HEK293 (cell line): ENCODE results near the gene ZNF236.

Experiments
- CTCF ChIA-PET: fragments of 350-600 bp; formaldehyde crosslinking; extraction: SDS; loops from one replicate; lab custom pipeline; 2021; ENCODE audit warnings: antibody characterized with exemption; lab: Yijun Ruan, JAX
- POLR2A ChIA-PET: fragments of 300-600 bp; formaldehyde crosslinking; extraction: SDS; loops from one replicate; lab custom pipeline; 2020; ENCODE audit warnings: antibody characterized with exemption, inconsistent platforms; lab: Yijun Ruan, JAX
- H3K27ac ChIP-seq: fragments of 200-500 bp; sonication (Bioruptor generic); 2 replicates; pipeline ENCODE4 v1.5.1; 2014; ENCODE audit warnings: low read depth, low read length, control low read depth, inconsistent platforms; ENCODE audit errors: extremely low read depth
- H3K36me3 ChIP-seq, 2 experiments: fragments of 200-500 bp in 1 of 2; sonication (Bioruptor generic) in 1 of 2; 1 replicate in 1 of 2; 2 replicates in 1 of 2; pipeline ENCODE4 v1.5.1; 2014 to 2017; ENCODE audit warnings: inconsistent platforms in 2 of 2, low read length in 2 of 2; ENCODE audit not compliant: control insufficient read depth in 2 of 2, insufficient read depth in 1 of 2
- H3K4me1 ChIP-seq: fragments of 200-500 bp; sonication (Bioruptor generic); 2 replicates; pipeline ENCODE4 v1.5.1; 2014; ENCODE audit warnings: mild to moderate bottlenecking, low read length, inconsistent platforms; ENCODE audit not compliant: control insufficient read depth, insufficient read depth
- H3K4me3 ChIP-seq: 2 replicates; pipeline ENCODE4 v1.5.1; 2011; ENCODE audit warnings: low read depth, mild to moderate bottlenecking, control low read depth, low read length, moderate library complexity
- H3K9me3 ChIP-seq: fragments of 200-500 bp; sonication (Bioruptor generic); 2 replicates; pipeline ENCODE4 v1.5.1; 2014; ENCODE audit warnings: low read depth, low read length, inconsistent platforms; ENCODE audit not compliant: control insufficient read depth, insufficient read depth
- EGR2 ChIP-seq: fragments of 450-650 bp; formaldehyde crosslinking; IDR thresholded peaks from 2 replicates; pipeline ENCODE4 v1.5.1; 2016; ENCODE audit warnings: low read depth, missing biosample characterization, missing genetic modification characterization
- HOXC10 ChIP-seq: sonication (generic); formaldehyde crosslinking; IDR thresholded peaks from 2 replicates; pipeline ENCODE4 v1.8.1; 2023; ENCODE audit warnings: mild to moderate bottlenecking, missing genetic modification reagents
- KLF8 ChIP-seq: fragments of 450-650 bp; formaldehyde crosslinking; IDR thresholded peaks from 2 replicates; pipeline ENCODE4 v1.5.1; 2016; ENCODE audit warnings: missing biosample characterization, missing genetic modification characterization
- MZF1 ChIP-seq: fragments of 450-650 bp; formaldehyde crosslinking; IDR thresholded peaks from 2 replicates; pipeline ENCODE4 v1.5.1; 2017; ENCODE audit warnings: missing biosample characterization, missing genetic modification characterization, borderline replicate concordance
- REST ChIP-seq: fragments of 450-650 bp; formaldehyde crosslinking; IDR thresholded peaks from 2 replicates; pipeline ENCODE4 v1.5.1; 2016; ENCODE audit warnings: missing biosample characterization, missing genetic modification characterization
- SALL2 ChIP-seq: fragments of 450-650 bp; formaldehyde crosslinking; IDR thresholded peaks from 2 replicates; pipeline ENCODE4 v1.5.0; 2017; ENCODE audit warnings: missing biosample characterization, mild to moderate bottlenecking, missing genetic modification characterization, borderline replicate concordance
- ZBTB17 ChIP-seq: fragments of 450-650 bp; formaldehyde crosslinking; IDR thresholded peaks from 2 replicates; pipeline ENCODE4 v1.5.1; 2016; ENCODE audit warnings: missing biosample characterization, missing genetic modification characterization
- ZFP37 ChIP-seq: fragments of 450-650 bp; formaldehyde crosslinking; IDR thresholded peaks from 2 replicates; pipeline ENCODE4 v1.5.1; 2016; ENCODE audit warnings: missing biosample characterization, missing genetic modification characterization
- ZNF19 ChIP-seq: fragments of 450-650 bp; formaldehyde crosslinking; IDR thresholded peaks from 2 replicates; pipeline ENCODE4; 2016; ENCODE audit warnings: missing biosample characterization, missing genetic modification characterization, low read depth
- ZNF324 ChIP-seq: fragments of 450-650 bp; formaldehyde crosslinking; IDR thresholded peaks from 2 replicates; pipeline ENCODE4 v1.5.1; 2016; ENCODE audit warnings: missing biosample characterization, missing genetic modification characterization
- ZNF48 ChIP-seq: fragments of 450-650 bp; formaldehyde crosslinking; IDR thresholded peaks from 2 replicates; pipeline ENCODE4 v1.5.1; 2016; ENCODE audit warnings: missing biosample characterization, missing genetic modification characterization
- ZNF548 ChIP-seq: fragments of 450-650 bp; formaldehyde crosslinking; IDR thresholded peaks from 2 replicates; pipeline ENCODE4 v1.5.1; 2016; ENCODE audit warnings: missing biosample characterization, missing genetic modification characterization
- ZNF558 ChIP-seq: fragments of 450-650 bp; formaldehyde crosslinking; IDR thresholded peaks from 2 replicates; pipeline ENCODE4 v1.5.1; 2016; ENCODE audit warnings: missing biosample characterization, missing genetic modification characterization
- ZNF747 ChIP-seq: fragments of 450-650 bp; formaldehyde crosslinking; IDR thresholded peaks from 2 replicates; pipeline ENCODE4 v1.5.1; 2016; ENCODE audit warnings: missing biosample characterization, missing genetic modification characterization
- TF ChIP-seq, protein P1 (sequence below): fragments of 450-650 bp; formaldehyde crosslinking; IDR thresholded peaks from 2 replicates; pipeline ENCODE4 v1.5.1; 2016; ENCODE audit warnings: missing biosample characterization, missing genetic modification characterization
- TF ChIP-seq, protein P2 (sequence below): fragments of 450-650 bp; formaldehyde crosslinking; IDR thresholded peaks from 2 replicates; pipeline ENCODE4 v1.5.1; 2016; ENCODE audit warnings: missing biosample characterization, missing genetic modification characterization
- TF ChIP-seq, protein P3 (sequence below): fragments of 450-650 bp; formaldehyde crosslinking; IDR thresholded peaks from 2 replicates; pipeline ENCODE4 v1.5.1; 2016; ENCODE audit warnings: missing biosample characterization, missing genetic modification characterization

Gene ZNF236

GRCh38 chr18:76992226-76993084, 170.1 kb downstream of the ZNF236 start:
- ChIA-PET POLR2A (no interaction called here), CTCF (interaction anchor here (0.9 to 3.4 kb wide), 4 partner anchors 8 to 188 kb away, joined by 3 to 21 read pairs (median 8); no protein-coding TSS in a partner anchor)
- Histone ChIP-seq H3K4me1 (peaks cover 4% of the 10 kb centered on the region), H3K4me3 (no peak overlapping the region), H3K27ac (no peak overlapping the region), H3K9me3 (no peaks in the 10 kb centered on the region), H3K36me3 (no peaks in the 10 kb centered on the region)
- TF ChIP-seq ZNF48 (tag by site-specific recombination) = no peak

GRCh38 chr18:76993085-76993382, 170.7 kb downstream of the ZNF236 start:
- Histone ChIP-seq H3K4me1 (peaks cover 4% of the 10 kb centered on the region), H3K4me3 (no peak overlapping the region), H3K36me3 (no peaks in the 10 kb centered on the region), H3K9me3 (no peaks in the 10 kb centered on the region), H3K27ac (no peak overlapping the region)
- TF ChIP-seq ZNF19 (tag by site-specific recombination) (no peak), ZNF558 (tag by site-specific recombination) (no peak), EGR2 (tag by site-specific recombination) (no peak), MZF1 (no peak), ZNF747 (tag by site-specific recombination) (no peak), ZFP37 (no peak), ZNF548 (tag by site-specific recombination) (no peak), SALL2 (tag by site-specific recombination) (no peak), KLF8 (tag by site-specific recombination) (no peak), ZBTB17 (no peak), ZNF324 (tag by site-specific recombination) (no peak)
- TF ChIP-seq, protein P1, sequence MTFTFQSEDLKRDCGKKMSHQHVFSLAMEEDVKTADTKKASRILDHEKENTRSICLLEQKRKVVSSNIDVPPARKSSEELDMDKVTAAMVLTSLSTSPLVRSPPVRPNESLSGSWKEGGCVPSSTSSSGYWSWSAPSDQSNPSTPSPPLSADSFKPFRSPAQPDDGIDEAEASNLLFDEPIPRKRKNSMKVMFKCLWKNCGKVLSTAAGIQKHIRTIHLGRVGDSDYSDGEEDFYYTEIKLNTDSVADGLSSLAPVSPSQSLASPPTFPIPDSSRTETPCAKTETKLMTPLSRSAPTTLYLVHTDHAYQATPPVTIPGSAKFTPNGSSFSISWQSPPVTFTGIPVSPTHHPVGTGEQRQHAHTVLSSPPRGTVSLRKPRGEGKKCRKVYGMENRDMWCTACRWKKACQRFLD (tag by site-specific recombination) = no peak
- TF ChIP-seq, protein P2, sequence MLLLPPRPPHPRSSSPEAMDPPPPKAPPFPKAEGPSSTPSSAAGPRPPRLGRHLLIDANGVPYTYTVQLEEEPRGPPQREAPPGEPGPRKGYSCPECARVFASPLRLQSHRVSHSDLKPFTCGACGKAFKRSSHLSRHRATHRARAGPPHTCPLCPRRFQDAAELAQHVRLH (tag by site-specific recombination) = no peak
- TF ChIP-seq, protein P3, sequence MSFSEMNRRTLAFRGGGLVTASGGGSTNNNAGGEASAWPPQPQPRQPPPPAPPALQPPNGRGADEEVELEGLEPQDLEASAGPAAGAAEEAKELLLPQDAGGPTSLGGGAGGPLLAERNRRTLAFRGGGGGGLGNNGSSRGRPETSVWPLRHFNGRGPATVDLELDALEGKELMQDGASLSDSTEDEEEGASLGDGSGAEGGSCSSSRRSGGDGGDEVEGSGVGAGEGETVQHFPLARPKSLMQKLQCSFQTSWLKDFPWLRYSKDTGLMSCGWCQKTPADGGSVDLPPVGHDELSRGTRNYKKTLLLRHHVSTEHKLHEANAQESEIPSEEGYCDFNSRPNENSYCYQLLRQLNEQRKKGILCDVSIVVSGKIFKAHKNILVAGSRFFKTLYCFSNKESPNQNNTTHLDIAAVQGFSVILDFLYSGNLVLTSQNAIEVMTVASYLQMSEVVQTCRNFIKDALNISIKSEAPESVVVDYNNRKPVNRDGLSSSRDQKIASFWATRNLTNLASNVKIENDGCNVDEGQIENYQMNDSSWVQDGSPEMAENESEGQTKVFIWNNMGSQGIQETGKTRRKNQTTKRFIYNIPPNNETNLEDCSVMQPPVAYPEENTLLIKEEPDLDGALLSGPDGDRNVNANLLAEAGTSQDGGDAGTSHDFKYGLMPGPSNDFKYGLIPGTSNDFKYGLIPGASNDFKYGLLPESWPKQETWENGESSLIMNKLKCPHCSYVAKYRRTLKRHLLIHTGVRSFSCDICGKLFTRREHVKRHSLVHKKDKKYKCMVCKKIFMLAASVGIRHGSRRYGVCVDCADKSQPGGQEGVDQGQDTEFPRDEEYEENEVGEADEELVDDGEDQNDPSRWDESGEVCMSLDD (tag by site-specific recombination) = no peak
- CTCF ChIA-PET = interaction anchor here (0.9 to 3.4 kb wide), 3 partner anchors 9 to 189 kb away, joined by 3 to 21 read pairs (median 5); no protein-coding TSS in a partner anchor
- POLR2A ChIA-PET = no interaction called here

DNA sequence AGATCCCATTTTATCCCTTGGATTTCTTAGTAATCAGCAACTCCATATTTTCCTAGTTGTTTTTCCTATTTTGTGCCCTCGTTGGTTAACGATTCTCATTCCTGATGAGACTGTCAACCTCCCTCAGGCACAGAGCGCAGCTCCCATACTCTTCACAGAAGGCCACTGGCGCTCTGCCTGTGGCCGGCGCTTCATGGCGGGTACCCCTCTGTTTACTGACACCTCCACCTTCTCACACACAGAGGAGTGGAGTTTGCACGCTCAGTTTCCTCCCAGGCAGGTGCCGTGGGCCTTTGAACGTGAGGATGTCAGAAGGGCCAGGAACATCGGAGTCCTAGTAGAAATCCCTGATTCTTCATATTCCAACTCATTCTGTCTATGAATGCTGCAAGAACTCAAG, 171.2 kb downstream of the ZNF236 start:
- CTCF ChIA-PET = interaction anchor here (0.9 to 3.4 kb wide), 2 partner anchors 10 to 189 kb away, joined by 5 to 21 read pairs; no protein-coding TSS in a partner anchor
- Histone ChIP-seq H3K9me3 (no peaks in the 10 kb centered on the region), H3K27ac (no peak overlapping the region), H3K36me3 (no peaks in the 10 kb centered on the region), H3K4me1 (peaks cover 4% of the 10 kb centered on the region), H3K4me3 (no peak overlapping the region)
- POLR2A ChIA-PET = no interaction called here
- TF ChIP-seq HOXC10 (CRISPR knock-in tag) (no peak), REST (no peak)
